ENCODE measurements around the gene DNAI4. TPM values are rescaled to one million over a fixed set of nuclear protein-coding genes. Genes with fewer than 3 reads are reported as not detected.

The DNAI4 gene
- total RNA-seq, 1 experiment from 2014 or later = 4.9 TPM

- DNase-seq (ENCODE audit: low spot score) = no peak
- POLR2A ChIA-PET (ENCODE audit: low non-redundant PET) = no interaction called here
- no peak overlapping the region for H3K4me3 ChIP-seq (ENCODE audit: low read depth, low read length, poor library complexity, severe bottlenecking)
- H3K27ac ChIP-seq (ENCODE audit: low read depth, low read length, poor library complexity, severe bottlenecking) = no peak overlapping the region
- no peak for TF ChIP-seq CTCF (conservative IDR thresholded peaks at IDR 0.05; ENCODE audit: low read depth, low read length)
- TF ChIP-seq EZH2 (IDR thresholded peaks at IDR 0.05; ENCODE audit: borderline replicate concordance, low read depth, low read length, poor library complexity, severe bottlenecking) = no peak
- no TSS peak for BruUV-seq (replicated peaks)
- no peaks in the 10 kb centered on the region for H3K27me3 ChIP-seq (replicated peaks; ENCODE audit: insufficient read depth, low read depth, low read length, poor library complexity)
- CTCF ChIA-PET = no interaction called here
- intact Hi-C loops (cut with micrococcal nuclease; ENCODE audit: unreplicated experiment) = no loop called here
- no peaks in the 10 kb centered on the region for H3K9me3 ChIP-seq (ENCODE audit: low read depth, low read length, poor library complexity, severe bottlenecking)
- H3K36me3 ChIP-seq (ENCODE audit: insufficient read depth, low read length, poor library complexity, severe bottlenecking) = no peaks in the 10 kb centered on the region
- H3K4me1 ChIP-seq (ENCODE audit: insufficient read depth, low read length, poor library complexity, severe bottlenecking) = no peaks in the 10 kb centered on the region
These were observed 151.4 kb downstream of the DNAI4 start for GRCh38 chr1:66773227-66773626.

GRCh38 chr1:66770694-66771093 lies 154.0 kb downstream of the DNAI4 start:
- no peak for DNase-seq (ENCODE audit: low spot score)
- intact Hi-C loops (cut with micrococcal nuclease; ENCODE audit: unreplicated experiment) = no loop called here
- ChIA-PET POLR2A (ENCODE audit: low non-redundant PET) (no interaction called here), CTCF (no interaction called here)
- Histone ChIP-seq H3K9me3 (ENCODE audit: low read depth, low read length, poor library complexity, severe bottlenecking) (no peaks in the 10 kb centered on the region), H3K4me1 (ENCODE audit: insufficient read depth, low read length, poor library complexity, severe bottlenecking) (no peaks in the 10 kb centered on the region), H3K36me3 (ENCODE audit: insufficient read depth, low read length, poor library complexity, severe bottlenecking) (no peaks in the 10 kb centered on the region), H3K4me3 (ENCODE audit: low read depth, low read length, poor library complexity, severe bottlenecking) (no peak overlapping the region), H3K27ac (ENCODE audit: low read depth, low read length, poor library complexity, severe bottlenecking) (no peak overlapping the region), H3K27me3 (replicated peaks; ENCODE audit: insufficient read depth, low read depth, low read length, poor library complexity) (no peaks in the 10 kb centered on the region)
- no TSS peak for BruUV-seq (replicated peaks)
- TF ChIP-seq CTCF (conservative IDR thresholded peaks at IDR 0.05; ENCODE audit: low read depth, low read length) (no peak), EZH2 (IDR thresholded peaks at IDR 0.05; ENCODE audit: borderline replicate concordance, low read depth, low read length, poor library complexity, severe bottlenecking) (no peak)

- Histone ChIP-seq H3K4me3 (ENCODE audit: low read depth, low read length, poor library complexity, severe bottlenecking) (no peak overlapping the region), H3K27ac (ENCODE audit: low read depth, low read length, poor library complexity, severe bottlenecking) (no peak overlapping the region), H3K4me1 (ENCODE audit: insufficient read depth, low read length, poor library complexity, severe bottlenecking) (no peaks in the 10 kb centered on the region), H3K36me3 (ENCODE audit: insufficient read depth, low read length, poor library complexity, severe bottlenecking) (no peaks in the 10 kb centered on the region), H3K27me3 (replicated peaks; ENCODE audit: insufficient read depth, low read depth, low read length, poor library complexity) (no peaks in the 10 kb centered on the region), H3K9me3 (ENCODE audit: low read depth, low read length, poor library complexity, severe bottlenecking) (no peaks in the 10 kb centered on the region)
- TF ChIP-seq CTCF (conservative IDR thresholded peaks at IDR 0.05; ENCODE audit: low read depth, low read length) (no peak), EZH2 (IDR thresholded peaks at IDR 0.05; ENCODE audit: borderline replicate concordance, low read depth, low read length, poor library complexity, severe bottlenecking) (no peak)
- ChIA-PET POLR2A (ENCODE audit: low non-redundant PET) (no interaction called here), CTCF (no interaction called here)
- DNase-seq (ENCODE audit: low spot score) = no peak
- intact Hi-C loops (cut with micrococcal nuclease; ENCODE audit: unreplicated experiment) = no loop called here
- no TSS peak for BruUV-seq (replicated peaks)
These were observed 154.4 kb downstream of the DNAI4 start for GRCh38 chr1:66770240-66770639.
